ENCODE measurements around the gene CEACAM19.

DNA sequence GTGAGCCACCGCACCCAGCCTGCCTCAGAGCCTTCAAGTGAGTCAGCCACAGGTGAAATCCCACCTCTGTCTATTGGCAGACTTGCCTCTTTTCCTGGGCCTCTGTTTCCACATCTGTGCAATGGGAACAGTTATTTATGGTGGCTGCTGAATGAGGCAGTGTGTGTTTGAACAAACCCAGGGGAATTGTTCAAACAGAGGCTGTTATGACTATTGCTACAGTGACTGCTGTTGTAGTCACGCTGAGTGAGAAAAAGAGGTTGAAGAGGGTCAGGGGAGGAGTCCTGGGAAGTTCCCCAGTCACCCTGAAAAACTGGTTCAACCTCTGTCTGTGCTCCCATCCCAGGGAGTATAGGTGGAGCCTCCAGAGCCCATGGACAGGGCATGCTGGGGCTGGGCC, at the start of gene CEACAM19:
- no peak for TF ChIP-seq CTCF (IDR thresholded peaks at IDR 0.05)
- TF ChIP-seq POLR2A (IDR thresholded peaks at IDR 0.05) = no peak
